ENCODE results near the gene MRTFA. TPM values are rescaled to one million over a fixed set of nuclear protein-coding genes. Genes with fewer than 3 reads are reported as not detected.

MRTFA gene
- total RNA-seq, 3 donors from 2014 or later: 32.4 to 45.3 (median 35.0) TPM

GRCh38 chr22:40651057-40651456 is 14.5 kb upstream of the MRTFA start:
- ATAC-seq (no peak), DNase-seq (no peak)
- Histone ChIP-seq H3K9me3 (no peaks in the 10 kb centered on the region), H3K4me1 (ENCODE audit: low read depth) (peaks cover 18% of the 10 kb centered on the region), H3K36me3 (ENCODE audit: low read depth) (no peaks in the 10 kb centered on the region), H3K4me3 (no peak overlapping the region)
- TF ChIP-seq, protein P1, sequence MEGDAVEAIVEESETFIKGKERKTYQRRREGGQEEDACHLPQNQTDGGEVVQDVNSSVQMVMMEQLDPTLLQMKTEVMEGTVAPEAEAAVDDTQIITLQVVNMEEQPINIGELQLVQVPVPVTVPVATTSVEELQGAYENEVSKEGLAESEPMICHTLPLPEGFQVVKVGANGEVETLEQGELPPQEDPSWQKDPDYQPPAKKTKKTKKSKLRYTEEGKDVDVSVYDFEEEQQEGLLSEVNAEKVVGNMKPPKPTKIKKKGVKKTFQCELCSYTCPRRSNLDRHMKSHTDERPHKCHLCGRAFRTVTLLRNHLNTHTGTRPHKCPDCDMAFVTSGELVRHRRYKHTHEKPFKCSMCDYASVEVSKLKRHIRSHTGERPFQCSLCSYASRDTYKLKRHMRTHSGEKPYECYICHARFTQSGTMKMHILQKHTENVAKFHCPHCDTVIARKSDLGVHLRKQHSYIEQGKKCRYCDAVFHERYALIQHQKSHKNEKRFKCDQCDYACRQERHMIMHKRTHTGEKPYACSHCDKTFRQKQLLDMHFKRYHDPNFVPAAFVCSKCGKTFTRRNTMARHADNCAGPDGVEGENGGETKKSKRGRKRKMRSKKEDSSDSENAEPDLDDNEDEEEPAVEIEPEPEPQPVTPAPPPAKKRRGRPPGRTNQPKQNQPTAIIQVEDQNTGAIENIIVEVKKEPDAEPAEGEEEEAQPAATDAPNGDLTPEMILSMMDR (IDR thresholded peaks at IDR 0.05): no peak
- intact Hi-C loops (cut with DNase I, micrococcal nuclease): no loop called here

GRCh38 chr22:40648386-40648785 is 11.9 kb upstream of the MRTFA start:
- Histone ChIP-seq H3K4me1 (ENCODE audit: low read depth) (peaks cover 25% of the 10 kb centered on the region), H3K9me3 (no peaks in the 10 kb centered on the region), H3K36me3 (ENCODE audit: low read depth) (no peaks in the 10 kb centered on the region), H3K4me3 (no peak overlapping the region)
- intact Hi-C loops (cut with DNase I, micrococcal nuclease): loop anchor here in 1 of 2 donors (5.0 kb wide), 1 partner anchor 211 kb away; no protein-coding TSS in a partner anchor
- DNase-seq: peak in 2 of 3 donors; percentile 24 to 40
- TF ChIP-seq, protein P1 (IDR thresholded peaks at IDR 0.05): no peak
- ATAC-seq: no peak

GRCh38 chr22:40645579-40646197 is 9.2 kb upstream of the MRTFA start:
- Histone ChIP-seq H3K4me3 (no peak overlapping the region), H3K9me3 (no peaks in the 10 kb centered on the region), H3K36me3 (ENCODE audit: low read depth) (no peaks in the 10 kb centered on the region), H3K4me1 (ENCODE audit: low read depth) (peaks cover 18% of the 10 kb centered on the region)
- ATAC-seq (no peak), DNase-seq (no peak)
- TF ChIP-seq, protein P1 (IDR thresholded peaks at IDR 0.05): no peak
- intact Hi-C loops (cut with DNase I, micrococcal nuclease): loop anchor here (2.0 to 5.0 kb wide), 2 partner anchors 208 to 209 kb away; no protein-coding TSS in a partner anchor

- DNase-seq: no peak
- Histone ChIP-seq H3K4me3 (no peak overlapping the region), H3K4me1 (ENCODE audit: low read depth) (peaks cover 10% of the 10 kb centered on the region), H3K36me3 (ENCODE audit: low read depth) (no peaks in the 10 kb centered on the region), H3K9me3 (no peaks in the 10 kb centered on the region)
- intact Hi-C loops (cut with DNase I, micrococcal nuclease): no loop called here
- TF ChIP-seq, protein P1 (IDR thresholded peaks at IDR 0.05): no peak
- no peak for ATAC-seq
Observed at GRCh38 chr22:40642316-40642715, 5.8 kb upstream of the MRTFA start.

GRCh38 chr22:40641269-40641668 is 4.8 kb upstream of the MRTFA start:
- DNase-seq: no peak
- Histone ChIP-seq H3K36me3 (ENCODE audit: low read depth) (peaks cover 6% of the 10 kb centered on the region), H3K9me3 (no peaks in the 10 kb centered on the region), H3K4me3 (no peak overlapping the region), H3K4me1 (ENCODE audit: low read depth) (peaks cover 7% of the 10 kb centered on the region)
- intact Hi-C loops (cut with DNase I, micrococcal nuclease): no loop called here
- no peak for ATAC-seq
- TF ChIP-seq, protein P1 (IDR thresholded peaks at IDR 0.05): no peak

Measured in mucosa of descending colon (tissue), 3 donors.